ENCODE data around the gene THRB.

- no peak for TF ChIP-seq CTCF (tag by site-specific recombination; IDR thresholded peaks at IDR 0.05)
- TF ChIP-seq REST (tag by site-specific recombination; IDR thresholded peaks at IDR 0.05) = no peak
- TF ChIP-seq SALL2 (tag by site-specific recombination; IDR thresholded peaks at IDR 0.05; ENCODE audit: borderline replicate concordance) = no peak
- TF ChIP-seq ZNF23 (tag by site-specific recombination; IDR thresholded peaks at IDR 0.05; ENCODE audit: borderline replicate concordance) = no peak
- TF ChIP-seq ZNF792 (tag by site-specific recombination; IDR thresholded peaks at IDR 0.05) = no peak
Observed at GRCh38 chr3:24270204-24270691, 224.4 kb downstream of the THRB start.
